Liver (tissue), 9 donors: ENCODE results near the gene NGB. TPM values are rescaled to one million over a fixed set of nuclear protein-coding genes. Genes with fewer than 3 reads are reported as not detected.

Experiments
- DNase-seq: peaks from one replicate; pipeline ENCODE4 v3.0.0-alpha.2; 2017; ENCODE audit warnings: low spot score
- H3K27ac ChIP-seq, 2 donors: one replicate each; pipeline ENCODE4 v1.7.0; 2013; ENCODE audit warnings: inconsistent platforms in 2 of 2, low read length in 2 of 2, control low read depth in 1 of 2, low read depth in 1 of 2, mild to moderate bottlenecking in 1 of 2
- H3K27me3 ChIP-seq, 4 donors: one replicate each; pipeline versions ENCODE4 v1.6.1 to v1.7.0; 2013; ENCODE audit warnings: low read length in 3 of 4, inconsistent platforms in 1 of 4, mild to moderate bottlenecking in 1 of 4, moderate library complexity in 1 of 4; ENCODE audit not compliant: control insufficient read depth in 4 of 4, insufficient read depth in 4 of 4
- H3K36me3 ChIP-seq, 4 donors: one replicate each; pipeline versions ENCODE4 v1.6.1 to v1.7.0; 2013; ENCODE audit warnings: low read length in 3 of 4, mild to moderate bottlenecking in 3 of 4, low read depth in 1 of 4, moderate library complexity in 1 of 4; ENCODE audit not compliant: control insufficient read depth in 4 of 4, insufficient read depth in 3 of 4
- H3K4me1 ChIP-seq, 4 donors: one replicate each; pipeline versions ENCODE4 v1.6.1 to v1.7.0; 2013; ENCODE audit warnings: low read length in 3 of 4, mild to moderate bottlenecking in 3 of 4, moderate library complexity in 1 of 4; ENCODE audit not compliant: control insufficient read depth in 4 of 4, insufficient read depth in 4 of 4
- H3K4me3 ChIP-seq, 3 donors: one replicate each; pipeline versions ENCODE4 v1.6.1 to v1.7.0; 2013; ENCODE audit warnings: low read length in 3 of 3, control low read depth in 1 of 3, low read depth in 1 of 3, mild to moderate bottlenecking in 1 of 3
- H3K9ac ChIP-seq, 2 donors: one replicate each; pipeline ENCODE4 v1.7.0; 2013; ENCODE audit warnings: low read length in 2 of 2, mild to moderate bottlenecking in 2 of 2, moderate library complexity in 2 of 2, control low read depth in 1 of 2, low read depth in 1 of 2
- H3K9me3 ChIP-seq, 4 donors: one replicate each; pipeline versions ENCODE4 v1.6.1 to v1.7.0; 2013; ENCODE audit warnings: low read length in 3 of 4; ENCODE audit not compliant: control insufficient read depth in 4 of 4
- EGR1 ChIP-seq, 2 donors: IDR thresholded peaks; 2 replicates each; pipeline ENCODE4 v1.6.1; 2016 to 2018; ENCODE audit warnings: antibody characterized with exemption in 2 of 2, low read depth in 2 of 2
- GABPA ChIP-seq, 2 donors: IDR thresholded peaks in 1 of 2; conservative IDR thresholded peaks in 1 of 2; 2 replicates each; pipeline ENCODE4 v1.6.1; 2016; ENCODE audit warnings: antibody characterized with exemption in 2 of 2, mild to moderate bottlenecking in 1 of 2, moderate library complexity in 1 of 2
- JUND ChIP-seq, 2 donors: IDR thresholded peaks; 2 replicates each; pipeline ENCODE4 v1.6.1; 2016; ENCODE audit warnings: antibody characterized with exemption in 2 of 2
- NR2F2 ChIP-seq: IDR thresholded peaks from 2 replicates; pipeline ENCODE4 v1.6.1; 2016; ENCODE audit warnings: antibody characterized with exemption
- RAD21 ChIP-seq, 2 donors: IDR thresholded peaks; 2 replicates each; pipeline ENCODE4 v1.6.1; 2016; ENCODE audit warnings: antibody characterized with exemption in 2 of 2, mild to moderate bottlenecking in 2 of 2
- TAF1 ChIP-seq: conservative IDR thresholded peaks from 2 replicates; pipeline ENCODE4 v1.6.1; 2016; ENCODE audit warnings: antibody characterized with exemption, mild to moderate bottlenecking
- YY1 ChIP-seq: IDR thresholded peaks from 2 replicates; pipeline ENCODE4 v1.6.1; 2016; ENCODE audit warnings: antibody characterized with exemption, mild to moderate bottlenecking
- WGBS: extraction: QIAGEN DNeasy Blood & Tissue Kit; methylation state at CpG from one replicate; pipeline ENCODE4 v1.1.7; 2013; 5-methylcytosine and 5-hydroxymethylcytosine counted together
- polyA plus RNA-seq, 2 donors: library from polyadenylated mRNA; stranded (reverse) in 1 of 2; unstranded in 1 of 2; fragments of 200-250 nt in 1 of 2; fragments of >200 nt in 1 of 2; fragmentation: Nextera tagmentation in 1 of 2; extraction: Ambion mirVana in 1 of 2; gene quantifications; one replicate each; pipeline versions ENCODE4 v1.2.1 to v1.2.3, GENCODE V29; 2013 to 2015
- total RNA-seq, 2 donors: library from RNA; depleted of rRNA; stranded (reverse); fragments of >200 nt; gene quantifications; one replicate each; pipeline ENCODE4 v1.2.3, GENCODE V29; 2014
- TF ChIP-seq, protein P1 (sequence below): IDR thresholded peaks from 2 replicates; pipeline ENCODE4 v1.6.1; 2016; ENCODE audit warnings: antibody characterized with exemption
- TF ChIP-seq, protein P2 (sequence below): IDR thresholded peaks from 2 replicates; pipeline ENCODE4 v1.6.1; 2016; ENCODE audit warnings: antibody characterized with exemption
- TF ChIP-seq, protein P3 (sequence below): fragments of 150-350 bp; IDR thresholded peaks from 2 replicates; pipeline ENCODE4 v1.5.1; 2017; ENCODE audit warnings: improper control_type of control experiment, low read depth, low read length; ENCODE audit not compliant: missing input control
- donor health status: healthy.
- donor health status: healthy.
- donor health status: healthy.
- donor health status: healthy.
- donor health status: healthy.

Gene NGB
- total and polyA plus RNA-seq, 4 donors: not detected

DNA sequence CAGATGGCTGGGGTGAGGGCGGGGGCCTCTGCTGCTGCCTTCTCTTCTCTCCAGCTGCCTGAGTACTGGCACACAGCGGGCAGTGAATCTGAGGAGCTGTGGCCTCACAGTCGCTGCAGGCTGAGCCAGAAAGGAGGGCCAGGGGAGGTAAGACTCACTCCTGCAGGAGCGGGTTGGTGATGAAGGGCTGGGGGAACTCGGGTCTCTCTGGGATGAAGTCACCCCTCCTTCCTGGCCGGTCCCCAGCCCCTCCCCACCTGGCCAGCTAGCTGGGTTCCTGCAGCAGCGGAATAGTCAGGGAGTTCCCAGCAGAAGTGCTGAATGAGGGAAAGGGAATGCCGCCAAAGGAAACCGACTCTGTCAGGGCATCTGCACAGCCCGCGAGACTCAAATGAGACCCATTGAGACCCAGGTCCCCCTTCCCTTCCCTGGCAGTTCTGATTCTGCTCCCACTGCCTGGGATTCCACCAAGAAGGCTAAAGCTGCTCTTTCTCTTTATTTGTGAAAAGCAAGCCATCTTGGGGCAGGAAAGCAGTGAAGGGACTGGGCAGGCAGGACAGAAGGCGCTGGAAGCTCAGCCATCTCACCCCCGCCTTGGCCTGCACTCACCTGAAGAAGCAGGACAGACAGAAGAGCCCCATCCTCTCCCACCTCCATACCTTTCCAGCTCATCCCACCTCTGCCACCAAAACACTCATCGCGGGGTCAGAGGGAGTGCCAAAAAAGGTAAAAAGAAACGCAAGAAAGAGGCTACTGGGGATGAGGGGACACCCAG lies 5.3 kb downstream of the NGB start (continued):
- TF ChIP-seq, protein P1, sequence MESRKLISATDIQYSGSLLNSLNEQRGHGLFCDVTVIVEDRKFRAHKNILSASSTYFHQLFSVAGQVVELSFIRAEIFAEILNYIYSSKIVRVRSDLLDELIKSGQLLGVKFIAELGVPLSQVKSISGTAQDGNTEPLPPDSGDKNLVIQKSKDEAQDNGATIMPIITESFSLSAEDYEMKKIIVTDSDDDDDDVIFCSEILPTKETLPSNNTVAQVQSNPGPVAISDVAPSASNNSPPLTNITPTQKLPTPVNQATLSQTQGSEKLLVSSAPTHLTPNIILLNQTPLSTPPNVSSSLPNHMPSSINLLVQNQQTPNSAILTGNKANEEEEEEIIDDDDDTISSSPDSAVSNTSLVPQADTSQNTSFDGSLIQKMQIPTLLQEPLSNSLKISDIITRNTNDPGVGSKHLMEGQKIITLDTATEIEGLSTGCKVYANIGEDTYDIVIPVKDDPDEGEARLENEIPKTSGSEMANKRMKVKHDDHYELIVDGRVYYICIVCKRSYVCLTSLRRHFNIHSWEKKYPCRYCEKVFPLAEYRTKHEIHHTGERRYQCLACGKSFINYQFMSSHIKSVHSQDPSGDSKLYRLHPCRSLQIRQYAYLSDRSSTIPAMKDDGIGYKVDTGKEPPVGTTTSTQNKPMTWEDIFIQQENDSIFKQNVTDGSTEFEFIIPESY: no peak
- TF ChIP-seq, protein P2, sequence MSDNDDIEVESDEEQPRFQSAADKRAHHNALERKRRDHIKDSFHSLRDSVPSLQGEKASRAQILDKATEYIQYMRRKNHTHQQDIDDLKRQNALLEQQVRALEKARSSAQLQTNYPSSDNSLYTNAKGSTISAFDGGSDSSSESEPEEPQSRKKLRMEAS: no peak
- TF ChIP-seq EGR1 (IDR thresholded peaks at IDR 0.05; ENCODE audit: low read depth in 2 of 2): no peak
- no peak for TF ChIP-seq JUND (IDR thresholded peaks at IDR 0.05)

DNA sequence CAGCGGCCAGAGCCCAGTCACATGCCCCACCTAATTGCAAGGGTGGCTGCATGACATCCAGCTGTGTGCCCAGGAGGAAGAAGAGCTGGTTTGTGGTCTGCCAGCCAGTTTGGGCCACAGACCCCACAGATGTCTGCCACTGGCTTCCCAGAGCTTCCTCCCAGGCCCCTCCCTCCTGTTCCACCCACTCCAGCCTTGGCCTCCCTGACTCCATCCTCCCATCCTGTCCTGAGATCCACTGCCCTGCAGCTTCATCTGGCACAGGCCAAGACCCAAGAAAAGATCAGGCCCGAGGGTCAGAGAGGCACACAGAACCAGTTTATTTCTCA lies 5.9 kb downstream of the NGB start:
- Histone ChIP-seq H3K4me1 (no peaks in the 10 kb centered on the region), H3K27me3 (peaks cover 0 to 7% (median under 1%) of the 10 kb centered on the region in 4 donors), H3K9ac (no peak overlapping the region), H3K27ac (no peak overlapping the region), H3K36me3 (no peaks in the 10 kb centered on the region), H3K4me3 (no peak overlapping the region), H3K9me3 (peaks cover 0 to 1% (median 0%) of the 10 kb centered on the region in 4 donors)
- WGBS: 71% methylated on average over 2 of the region's 2 CpGs
- DNase-seq: no peak
- TF ChIP-seq GABPA (IDR thresholded peaks at IDR 0.05 in 1 of 2, conservative IDR thresholded peaks at IDR 0.05 in 1 of 2) (no peak), TAF1 (no peak), RAD21 (IDR thresholded peaks at IDR 0.05) (no peak), YY1 (no peak), NR2F2 (no peak)

DNA sequence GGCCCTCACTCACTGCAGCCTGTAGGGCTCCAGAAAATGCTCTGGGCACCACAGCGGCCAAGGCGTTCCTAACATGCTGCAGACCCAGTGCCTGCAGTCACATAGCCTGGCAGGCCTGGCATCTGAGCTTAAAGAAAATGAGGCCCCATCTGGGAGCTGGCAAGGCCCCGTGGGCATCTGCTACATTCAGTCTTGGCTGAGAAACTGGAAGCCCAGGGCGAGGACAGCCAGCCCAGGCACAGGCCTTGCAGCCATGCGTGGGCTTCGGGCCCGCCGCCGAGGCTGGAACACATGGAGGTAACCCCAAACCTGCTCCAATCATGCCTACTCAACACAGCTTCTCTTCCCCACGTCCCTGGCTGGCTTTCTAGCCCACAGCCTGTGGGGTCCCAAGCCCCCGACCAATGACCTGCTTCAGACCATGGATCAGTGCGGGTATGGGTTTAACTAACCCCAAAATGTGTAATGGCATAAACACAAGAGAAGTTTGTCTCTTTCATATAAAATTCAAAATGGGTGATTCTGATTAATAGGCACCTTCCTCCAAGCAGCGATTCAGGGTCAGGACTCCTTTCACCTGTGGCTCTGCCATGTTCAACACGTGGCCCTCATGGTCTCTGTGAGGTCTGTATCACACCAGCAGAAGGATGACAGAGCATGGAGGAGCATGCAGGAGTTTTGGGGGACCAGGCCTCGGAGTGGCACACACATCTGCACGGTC lies 6.4 kb downstream of the NGB start:
- no peak overlapping the region for H3K9ac ChIP-seq
- WGBS: 85% methylated on average over 16 of the region's 16 CpGs
- TF ChIP-seq, protein P3, sequence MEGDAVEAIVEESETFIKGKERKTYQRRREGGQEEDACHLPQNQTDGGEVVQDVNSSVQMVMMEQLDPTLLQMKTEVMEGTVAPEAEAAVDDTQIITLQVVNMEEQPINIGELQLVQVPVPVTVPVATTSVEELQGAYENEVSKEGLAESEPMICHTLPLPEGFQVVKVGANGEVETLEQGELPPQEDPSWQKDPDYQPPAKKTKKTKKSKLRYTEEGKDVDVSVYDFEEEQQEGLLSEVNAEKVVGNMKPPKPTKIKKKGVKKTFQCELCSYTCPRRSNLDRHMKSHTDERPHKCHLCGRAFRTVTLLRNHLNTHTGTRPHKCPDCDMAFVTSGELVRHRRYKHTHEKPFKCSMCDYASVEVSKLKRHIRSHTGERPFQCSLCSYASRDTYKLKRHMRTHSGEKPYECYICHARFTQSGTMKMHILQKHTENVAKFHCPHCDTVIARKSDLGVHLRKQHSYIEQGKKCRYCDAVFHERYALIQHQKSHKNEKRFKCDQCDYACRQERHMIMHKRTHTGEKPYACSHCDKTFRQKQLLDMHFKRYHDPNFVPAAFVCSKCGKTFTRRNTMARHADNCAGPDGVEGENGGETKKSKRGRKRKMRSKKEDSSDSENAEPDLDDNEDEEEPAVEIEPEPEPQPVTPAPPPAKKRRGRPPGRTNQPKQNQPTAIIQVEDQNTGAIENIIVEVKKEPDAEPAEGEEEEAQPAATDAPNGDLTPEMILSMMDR: no peak
- TF ChIP-seq RAD21 (IDR thresholded peaks at IDR 0.05): no peak
- TF ChIP-seq, protein P2: no peak
- H3K4me3 ChIP-seq: no peak overlapping the region
- no peaks in the 10 kb centered on the region for H3K4me1 ChIP-seq
- peaks cover 0 to 7% (median 0%) of the 10 kb centered on the region in 4 donors for H3K27me3 ChIP-seq
- H3K9me3 ChIP-seq: peaks cover 0 to 1% (median 0%) of the 10 kb centered on the region in 4 donors
- no peak for DNase-seq
- H3K36me3 ChIP-seq: no peaks in the 10 kb centered on the region
- H3K27ac ChIP-seq: no peak overlapping the region
